Brain pericyte (primary cell): Measurements from ENCODE around the gene FAM174B.
"Not testable (repeated sequence)": the region's sequence is repeated elsewhere in the genome, so short reads cannot be mapped to it uniquely, and the experiment has no call there.

Experiments
- DNase-seq: peaks from one replicate; pipeline ENCODE4 v3.0.0-alpha.2; 2012; ENCODE audit warnings: low read depth, low spot score

The FAM174B gene

GRCh38 chr15:92619145-92620101 is 36.2 kb downstream of the FAM174B start:
- no peak for DNase-seq

GRCh38 chr15:92617549-92618520 is 37.7 kb downstream of the FAM174B start:
- peak; percentile 90 for DNase-seq

GRCh38 chr15:92616621-92617548 is 38.7 kb downstream of the FAM174B start:
- no peak for DNase-seq

GRCh38 chr15:92614791-92615785 is 40.5 kb downstream of the FAM174B start:
- DNase-seq = no peak

- DNase-seq = no peak
Observed at GRCh38 chr15:92614301-92614700, 41.3 kb downstream of the FAM174B start.

GRCh38 chr15:92613841-92614240 is 41.7 kb downstream of the FAM174B start:
- DNase-seq = no peak

- DNase-seq = no peak
Observed at GRCh38 chr15:92612891-92613290, 42.7 kb downstream of the FAM174B start.

GRCh38 chr15:92611995-92612745 is 43.4 kb downstream of the FAM174B start:
- no peak for DNase-seq

- DNase-seq = no peak
Observed at GRCh38 chr15:92611150-92611549, 44.4 kb downstream of the FAM174B start.

GRCh38 chr15:92610101-92610520 is 45.5 kb downstream of the FAM174B start:
- no peak for DNase-seq

GRCh38 chr15:92608866-92609700 is 46.5 kb downstream of the FAM174B start:
- DNase-seq = no peak

GRCh38 chr15:92606836-92607150 is 48.8 kb downstream of the FAM174B start:
- DNase-seq = not testable (repeated sequence)

- no peak for DNase-seq
Observed at GRCh38 chr15:92606126-92606835, 49.3 kb downstream of the FAM174B start.

GRCh38 chr15:92605225-92605944 is 50.2 kb downstream of the FAM174B start:
- no peak for DNase-seq

GRCh38 chr15:92603743-92604470 is 51.7 kb downstream of the FAM174B start:
- no peak for DNase-seq

GRCh38 chr15:92603278-92603677 is 52.3 kb downstream of the FAM174B start:
- DNase-seq = no peak
